RWPE1 (cell line): ENCODE data around the gene PCED1A.

Experiments used
- CTCF ChIA-PET: fragments of 350-600 bp; sonication (Branson Sonifier 250); formaldehyde crosslinking; extraction: SDS; loops from one replicate; lab custom pipeline; 2021; lab: Yijun Ruan, JAX
- POLR2A ChIA-PET: fragments of 400-600 bp; formaldehyde crosslinking; extraction: SDS; loops from one replicate; lab custom pipeline; 2020; ENCODE audit warnings: antibody characterized with exemption; ENCODE audit not compliant: low non-redundant PET; lab: Yijun Ruan, JAX
- DNase-seq: peaks from one replicate; pipeline ENCODE4 v3.0.0; 2012; ENCODE audit warnings: low spot score
- H3K27ac ChIP-seq: fragments of 450-650 bp; 2 replicates; pipeline ENCODE4 v1.5.1; 2017
- CTCF ChIP-seq: fragments of 450-650 bp; conservative IDR thresholded peaks from 2 replicates; pipeline ENCODE4 v1.5.1; 2017; ENCODE audit warnings: low read depth, mild to moderate bottlenecking

Gene PCED1A

GRCh38 chr20:2798095-2798805 lies 42.2 kb downstream of the PCED1A start:
- DNase-seq: no peak
- H3K27ac ChIP-seq: no peak overlapping the region
- CTCF ChIA-PET: interaction anchor here (1.0 kb wide), 1 partner anchor 55 kb away, joined by 3 read pairs; no protein-coding TSS in a partner anchor
- POLR2A ChIA-PET: no interaction called here
- TF ChIP-seq CTCF: no peak

- CTCF ChIA-PET: interaction anchor here (1.0 kb wide), 1 partner anchor 54 kb away, joined by 3 read pairs; no protein-coding TSS in a partner anchor
- no peak for TF ChIP-seq CTCF
- no peak for DNase-seq
- H3K27ac ChIP-seq: no peak overlapping the region
- POLR2A ChIA-PET: no interaction called here
These were observed 43.1 kb downstream of the PCED1A start for GRCh38 chr20:2797136-2797983.

GRCh38 chr20:2796011-2796660 lies 44.3 kb downstream of the PCED1A start:
- CTCF ChIA-PET: interaction anchor here (0.7 kb wide), 1 partner anchor 89 kb away, joined by 3 read pairs; no protein-coding TSS in a partner anchor
- TF ChIP-seq CTCF: no peak
- POLR2A ChIA-PET: no interaction called here

GRCh38 chr20:2795451-2795850 lies 45.0 kb downstream of the PCED1A start:
- TF ChIP-seq CTCF: no peak
- H3K27ac ChIP-seq: no peak overlapping the region
- CTCF ChIA-PET: interaction anchor here (0.6 kb wide), 1 partner anchor 81 kb away, joined by 3 read pairs; no protein-coding TSS in a partner anchor
- POLR2A ChIA-PET: no interaction called here
- DNase-seq: no peak

More at GRCh38 chr20:2796011-2796660, 44.3 kb downstream of the PCED1A start:
- no peak overlapping the region for H3K27ac ChIP-seq
- DNase-seq: no peak

- CTCF ChIA-PET: interaction anchor here (0.6 to 0.7 kb wide), 3 partner anchors 60 to 205 kb away, joined by 3 to 4 read pairs (median 4); no protein-coding TSS in a partner anchor
- DNase-seq: no peak
- TF ChIP-seq CTCF: no peak
- POLR2A ChIA-PET: no interaction called here
- no peak overlapping the region for H3K27ac ChIP-seq
These were observed 45.5 kb downstream of the PCED1A start for GRCh38 chr20:2794866-2795447.
